DMS153 treated with DMSO at 0.1 percent for 48 hours (cell line): Measurements from ENCODE around the gene DYNLT5.
A peak's percentile ranks its signal among the peaks of the same experiment; 100 is the strongest.
"Not testable (repeated sequence)": the region's sequence is repeated elsewhere in the genome, so short reads cannot be mapped to it uniquely, and the experiment has no call there.

Source experiments
- DNase-seq: peaks from one replicate; lab custom pipeline; 2025; ENCODE audit not compliant: unreplicated experiment; lab: John Stamatoyannopoulos, UW

The DYNLT5 gene, protein sequence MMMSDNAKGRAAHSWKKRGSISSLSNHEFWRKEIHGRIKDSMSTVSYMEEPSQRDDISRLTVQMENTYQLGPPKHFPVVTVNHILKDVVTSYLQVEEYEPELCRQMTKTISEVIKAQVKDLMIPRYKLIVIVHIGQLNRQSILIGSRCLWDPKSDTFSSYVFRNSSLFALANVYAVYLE

GRCh38 chr1:66752000-66752592 is at the start of gene DYNLT5:
Gene DYNLT5 (plus strand): TSS chr1:66752459. CDS start chr1:66754659, 2,200 bp downstream.
- DNase-seq: no peak

DNA sequence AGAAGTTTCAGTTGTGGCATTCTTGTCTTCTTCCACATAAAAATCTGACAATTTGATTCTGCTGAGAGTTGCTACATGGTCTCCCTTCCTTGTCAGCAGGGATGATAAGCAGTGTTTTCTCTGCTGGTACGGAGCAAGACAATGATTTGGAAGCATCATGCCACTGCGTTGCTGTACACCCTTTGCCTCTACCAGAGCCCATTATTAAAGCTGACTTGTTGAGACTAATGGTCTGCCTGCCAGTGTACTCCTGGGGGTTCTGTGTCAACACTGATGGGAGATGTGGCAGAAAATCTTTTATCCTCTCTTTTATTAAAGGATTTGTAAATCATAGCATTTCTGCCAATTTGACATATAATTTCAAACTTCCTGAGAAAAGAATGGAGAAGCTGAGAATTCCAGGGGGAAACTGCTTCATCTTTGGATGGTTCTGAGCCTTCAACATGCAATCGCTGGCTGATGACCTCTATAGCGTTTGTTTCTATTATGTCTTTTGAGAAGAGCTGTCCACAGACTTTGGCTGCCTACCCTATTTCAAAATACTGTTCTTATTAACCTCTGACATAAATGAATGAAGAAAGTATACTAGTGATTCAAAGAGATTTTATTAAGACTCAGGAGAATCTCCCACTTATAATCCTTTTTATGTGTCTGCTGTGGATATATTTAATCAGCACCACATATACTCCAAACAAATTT is 47.9 kb upstream of the DYNLT5 start:
- DNase-seq: no peak

DNA sequence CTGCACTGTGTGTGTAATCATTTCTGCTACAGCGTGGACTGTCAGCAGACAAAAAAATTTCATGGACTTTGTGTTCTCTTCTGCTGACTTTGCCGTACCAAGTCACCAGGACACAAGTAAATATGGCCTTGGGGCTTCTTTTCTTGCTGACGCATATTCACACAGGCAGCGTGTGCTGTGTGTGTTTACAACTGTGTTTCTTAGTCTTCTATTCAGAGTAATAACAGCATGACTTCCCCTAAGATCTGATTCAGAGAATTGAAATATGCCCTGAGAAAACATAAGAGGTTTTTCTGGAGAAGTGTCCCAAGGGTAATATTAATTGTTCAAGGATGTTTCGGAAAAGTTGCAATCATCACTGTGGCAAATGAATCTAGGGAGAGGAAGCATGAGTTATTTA is 47.1 kb upstream of the DYNLT5 start:
- no peak for DNase-seq

DNA sequence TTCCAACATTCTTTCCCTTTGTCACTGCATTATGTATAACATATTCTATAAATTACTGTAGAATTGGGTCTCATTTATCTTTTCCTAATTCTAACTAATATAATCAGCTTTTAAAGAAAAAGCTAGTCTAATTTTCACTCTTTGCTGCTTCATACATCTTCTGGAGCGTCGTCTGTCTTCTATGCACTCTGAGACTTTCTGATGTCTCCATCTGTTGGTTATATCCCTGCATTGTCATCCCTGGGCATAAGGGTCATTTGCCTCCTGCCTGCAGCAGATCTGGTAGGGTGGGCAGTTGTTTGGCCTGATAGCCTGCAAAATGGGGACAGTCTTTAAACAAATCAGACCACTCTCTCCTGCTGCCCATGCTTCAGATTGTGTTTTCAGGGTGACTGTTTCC is 40.8 kb upstream of the DYNLT5 start:
- no peak for DNase-seq

GRCh38 chr1:66712839-66713238 is 39.4 kb upstream of the DYNLT5 start:
- no peak for DNase-seq

DNA sequence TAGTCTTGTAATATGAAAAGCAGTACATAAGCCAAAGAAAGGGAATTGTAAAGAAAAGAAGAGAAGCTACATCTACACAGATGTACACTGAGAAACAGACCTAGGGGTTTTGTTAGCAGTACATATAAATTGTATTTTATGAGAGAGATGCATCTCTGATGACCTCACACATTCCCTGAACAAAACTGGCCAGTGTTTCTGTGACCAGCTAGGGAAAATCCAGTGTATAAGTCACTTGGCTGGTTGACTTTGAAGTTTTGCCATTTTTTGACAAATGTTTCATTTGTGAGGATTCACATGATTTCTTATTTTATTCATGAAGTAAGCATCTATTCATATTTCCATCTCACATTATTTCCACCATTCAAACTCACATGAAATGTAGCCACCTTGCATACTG is 28.3 kb upstream of the DYNLT5 start:
- DNase-seq: no peak

DNA sequence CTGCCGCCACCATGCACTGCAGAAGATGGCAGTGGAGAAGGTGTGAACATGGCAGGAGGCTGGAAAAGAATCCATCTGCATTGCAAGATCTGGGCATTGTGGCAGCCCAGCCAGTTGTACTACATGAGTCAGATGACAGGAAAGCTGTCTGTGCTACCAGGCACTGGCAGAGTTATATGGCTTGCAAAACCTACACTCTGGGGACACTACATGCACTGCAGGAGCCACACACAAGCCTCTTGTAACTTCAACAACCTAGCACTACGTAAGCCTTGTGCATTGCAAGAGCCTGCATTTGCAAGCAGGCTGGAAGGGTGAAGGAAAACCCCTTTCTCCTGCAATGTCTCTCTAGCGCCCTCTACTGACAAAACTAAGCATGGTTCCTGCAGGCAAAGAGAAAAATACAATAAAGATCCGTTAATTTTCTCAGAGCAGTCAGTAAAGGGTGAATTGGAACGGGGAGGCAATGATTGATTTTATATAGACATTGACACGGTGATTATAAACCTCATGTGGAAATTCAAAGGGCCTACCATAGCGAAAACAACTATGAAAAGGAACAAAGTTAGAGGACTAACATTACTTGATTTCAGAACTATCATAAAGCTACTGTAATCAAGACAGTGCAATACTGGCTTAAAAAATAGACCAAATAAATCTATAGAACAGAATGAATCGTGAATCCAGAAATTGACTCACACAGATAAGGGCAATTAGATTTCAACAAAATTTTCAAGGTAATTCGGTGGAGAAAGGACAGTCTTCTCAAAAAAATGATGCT is 26.2 kb upstream of the DYNLT5 start:
- peak; percentile 59 for DNase-seq

DNA sequence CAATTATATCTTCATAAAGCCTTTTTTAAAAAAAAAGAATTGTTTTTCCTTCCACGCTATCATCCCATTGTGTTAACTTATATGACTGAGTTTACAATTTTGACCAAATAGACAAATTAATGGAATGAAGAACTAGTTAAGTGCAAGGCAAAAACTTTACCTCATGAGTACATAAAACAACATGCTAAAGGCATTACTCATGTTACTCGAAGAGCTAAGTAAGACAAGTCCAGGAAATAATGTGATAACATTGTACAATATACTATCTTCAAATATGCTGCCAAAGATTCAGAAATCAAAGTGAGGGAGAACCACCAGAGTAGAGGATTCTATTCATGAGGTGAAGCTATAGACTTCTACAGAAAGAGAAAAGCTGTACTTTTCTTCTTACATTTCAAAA is 24.2 kb upstream of the DYNLT5 start:
- DNase-seq: no peak

- not testable (repeated sequence) for DNase-seq
Measured at GRCh38 chr1:66728716-66729115, 23.5 kb upstream of the DYNLT5 start.

- DNase-seq: no peak
Measured at GRCh38 chr1:66729119-66729518, 23.1 kb upstream of the DYNLT5 start.

DNA sequence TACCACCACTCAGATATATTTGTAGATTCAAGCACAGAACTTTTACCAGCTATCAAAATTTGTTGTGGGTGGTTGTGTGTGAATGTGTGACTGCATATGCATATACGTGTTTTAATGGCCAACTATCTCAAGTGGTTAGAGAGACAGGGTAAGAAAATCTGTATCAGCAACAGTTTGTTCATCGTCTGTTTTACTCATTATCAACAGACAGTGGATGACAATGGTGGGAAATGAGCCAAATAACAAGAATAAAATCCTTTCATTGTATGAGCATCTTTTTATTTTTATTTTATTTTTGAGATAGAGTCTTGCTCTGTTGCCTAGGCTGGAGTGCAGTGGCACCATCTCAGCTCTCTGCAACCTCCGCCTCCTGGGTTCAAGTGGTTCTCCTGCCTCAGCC is 22.7 kb upstream of the DYNLT5 start:
- DNase-seq: no peak

DNA sequence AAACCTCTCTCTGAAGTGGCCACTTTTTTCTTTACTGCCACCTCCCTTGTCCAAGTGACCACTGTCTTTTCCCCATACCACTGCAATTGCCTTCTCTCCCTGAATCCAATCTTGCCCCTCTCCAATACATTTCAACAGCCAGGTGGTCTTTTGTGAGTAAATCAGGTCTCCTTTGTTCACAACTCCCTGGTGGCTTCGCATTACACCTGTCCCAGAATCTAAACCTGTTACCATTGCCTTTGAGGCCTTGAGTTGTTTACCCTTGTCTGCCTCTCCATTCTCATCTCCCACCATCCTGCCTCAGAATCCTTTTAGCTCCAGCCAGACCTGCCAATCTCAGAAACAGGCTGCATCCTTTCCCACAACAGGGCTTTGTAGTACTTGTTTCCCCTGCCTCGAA is 21.8 kb upstream of the DYNLT5 start:
- no peak for DNase-seq

- no peak for DNase-seq
Measured at GRCh38 chr1:66731170-66731865, 20.9 kb upstream of the DYNLT5 start.

GRCh38 chr1:66732407-66733166 is 19.7 kb upstream of the DYNLT5 start:
- DNase-seq: no peak

- no peak for DNase-seq
Measured at GRCh38 chr1:66733348-66734017, 18.8 kb upstream of the DYNLT5 start.

- DNase-seq: not testable (repeated sequence)
Measured at GRCh38 chr1:66734531-66734930, 17.7 kb upstream of the DYNLT5 start.

DNA sequence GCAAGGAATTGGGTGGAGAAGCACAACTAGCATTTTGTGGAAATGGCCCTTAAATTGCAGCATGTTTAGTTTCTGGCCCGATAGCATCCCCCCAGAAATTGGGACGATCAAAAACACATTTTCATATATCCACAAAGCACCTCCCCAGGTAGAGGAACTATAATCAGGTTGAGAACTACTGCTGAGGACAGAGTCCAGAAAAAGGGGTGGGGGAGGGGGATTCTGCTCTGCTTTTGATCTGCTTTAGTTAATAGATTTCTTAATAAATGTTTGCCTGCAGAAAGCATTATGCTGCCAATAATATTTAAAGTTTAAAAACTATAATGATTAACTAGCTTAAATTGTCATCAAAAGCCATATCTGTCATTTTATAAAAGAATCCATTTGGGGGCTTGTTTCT is 14.4 kb upstream of the DYNLT5 start:
- DNase-seq: no peak

DNA sequence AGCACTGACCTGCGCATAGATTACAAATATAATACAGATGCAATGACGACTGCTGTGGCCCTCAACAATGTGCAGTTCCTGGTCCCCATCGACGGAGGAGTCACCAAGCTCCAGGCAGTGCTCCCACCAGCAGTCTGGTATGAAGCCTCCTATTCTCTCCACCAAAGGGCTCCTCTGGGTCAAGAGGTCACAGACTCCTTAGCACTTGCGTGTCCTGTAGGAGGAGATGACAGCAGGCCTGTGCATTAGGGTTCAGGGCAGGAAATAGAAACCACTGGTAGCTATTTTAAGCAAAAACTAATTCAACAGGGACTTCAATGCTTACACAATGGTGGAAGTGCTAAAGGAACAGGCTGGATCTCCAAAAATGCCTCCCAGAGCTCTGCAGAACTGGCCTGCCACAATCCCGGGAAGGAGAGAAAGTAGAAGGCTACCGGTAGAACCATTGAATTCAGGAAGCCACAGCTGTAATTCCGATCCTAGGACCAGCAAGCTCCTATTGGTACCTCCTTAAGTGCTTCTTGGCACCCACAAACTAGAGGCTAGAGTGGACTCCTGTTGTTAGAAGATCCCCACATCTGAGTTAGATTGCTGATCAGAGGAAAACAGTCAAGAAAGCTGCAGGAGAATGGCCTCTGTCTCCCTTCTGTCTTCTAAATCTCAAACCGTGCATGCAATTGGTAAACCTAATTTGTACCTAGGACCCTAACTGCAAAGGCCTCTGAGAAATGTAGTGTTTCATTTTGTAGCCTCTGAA is 12.7 kb upstream of the DYNLT5 start:
- DNase-seq: no peak

DNA sequence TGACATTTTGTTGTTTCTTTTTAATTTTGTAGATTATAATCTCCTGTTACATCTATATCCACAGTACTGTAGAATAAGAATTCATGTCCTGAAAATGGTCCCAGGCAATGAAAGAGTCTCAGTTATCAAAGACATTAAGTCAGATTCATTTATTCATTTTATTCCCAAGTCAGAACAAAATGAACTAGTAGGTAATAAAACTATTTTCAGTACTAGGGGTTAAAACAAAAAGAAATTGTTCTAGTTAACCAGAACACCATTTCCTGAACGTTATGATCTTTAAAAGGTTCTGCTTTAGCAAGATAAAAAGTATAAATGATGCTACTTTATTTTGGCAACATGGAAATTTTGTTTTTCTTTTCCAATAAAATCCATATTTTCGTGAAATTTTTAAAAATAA is 6.8 kb upstream of the DYNLT5 start:
- no peak for DNase-seq
